Testis (tissue), 3 donors: ENCODE data around the gene CELF4. TPM values are rescaled to one million over a fixed set of nuclear protein-coding genes. Genes with fewer than 3 reads are reported as not detected.

Experiments
- DNase-seq: peaks from one replicate; pipeline ENCODE4 v3.0.0-alpha.2; 2019
- H3K27ac ChIP-seq, 2 donors: fragments of 200-600 bp; sonication (generic); one replicate each; pipeline ENCODE4 v1.5.1; 2019
- H3K27me3 ChIP-seq: fragments of 200-600 bp; sonication (generic); one replicate; pipeline ENCODE4 v1.5.1; 2019
- H3K36me3 ChIP-seq: fragments of 200-600 bp; sonication (generic); one replicate; pipeline ENCODE4 v1.5.1; 2017; ENCODE audit warnings: low read depth; ENCODE audit errors: missing control alignments
- H3K4me1 ChIP-seq: fragments of 200-600 bp; sonication (generic); one replicate; pipeline ENCODE4 v1.5.1; 2019
- H3K4me3 ChIP-seq, 2 donors: fragments of 200-600 bp; sonication (generic); one replicate each; pipeline ENCODE4 v1.5.1; 2017 to 2019
- H3K9me3 ChIP-seq: fragments of 200-600 bp; sonication (generic); one replicate; pipeline ENCODE4 v1.5.1; 2017
- CTCF ChIP-seq, 3 experiments: fragments of 450-650 bp in 2 of 3; fragments of 200-600 bp in 1 of 3; sonication (generic) in 1 of 3; IDR thresholded peaks; one replicate each; pipeline ENCODE4 v1.5.1; 2016 to 2019; ENCODE audit warnings: antibody characterized with exemption in 3 of 3, mild to moderate bottlenecking in 2 of 3, moderate library complexity in 1 of 3
- POLR2A ChIP-seq: fragments of 450-650 bp; IDR thresholded peaks from one replicate; pipeline ENCODE4 v1.6.1; 2017; ENCODE audit warnings: antibody characterized with exemption, mild to moderate bottlenecking, moderate library complexity
- WGBS, 2 donors: methylation state at CpG; one replicate each; pipeline ENCODE4 v1.1.5; 2018; 5-methylcytosine and 5-hydroxymethylcytosine counted together
- intact Hi-C: fragments of 100-400 bp; cut with DNase I; formaldehyde crosslinking; loops from one replicate; pipeline ENCODE4 v1.15.1; 2023; ENCODE audit warnings: low total_unique reads
- polyA plus RNA-seq: library from polyadenylated mRNA; stranded (reverse); fragments of 350-450 nt; fragmentation: Illumina TruSeq; extraction: RNeasy Lipid Tissue Mini Kit (QIAGEN cat#74804); gene quantifications from one replicate; pipeline ENCODE4 v1.2.3, GENCODE V29; 2014; ENCODE audit warnings: low read depth, low replicate concordance; ENCODE audit not compliant: insufficient read depth
- total RNA-seq, 2 donors: library from RNA; depleted of rRNA; stranded (reverse); fragments of >200 nt; gene quantifications; one replicate each; pipeline ENCODE4 v1.2.3, GENCODE V29; 2016

The CELF4 gene
- total and polyA plus RNA-seq, 3 donors from 2014 or later, result 3.9 to 6.3 (median 4.8) TPM

DNA sequence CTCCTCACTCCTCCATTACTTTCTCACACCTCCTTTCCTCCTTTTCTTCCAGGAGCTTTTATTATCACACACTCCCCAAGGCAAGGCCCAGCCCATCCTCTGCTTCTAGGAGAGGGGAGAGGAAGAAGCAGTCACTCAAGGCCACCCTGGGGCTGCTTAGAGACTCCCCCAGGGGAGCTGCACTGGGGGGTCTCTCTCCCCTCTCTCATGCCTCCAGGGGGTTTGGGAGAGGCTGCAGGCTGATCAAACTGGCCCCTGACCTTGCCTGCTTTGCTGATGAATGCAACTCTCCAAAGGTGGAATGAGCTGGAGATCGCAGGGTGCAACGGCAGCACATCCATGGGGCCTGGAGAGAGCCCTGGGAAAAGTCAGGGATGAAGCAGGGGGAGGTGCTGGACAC, 216.9 kb downstream of the CELF4 start:
- Histone ChIP-seq H3K4me1 (no peaks in the 10 kb centered on the region), H3K36me3 (no peaks in the 10 kb centered on the region), H3K4me3 (no peak overlapping the region), H3K27ac (no peak overlapping the region), H3K27me3 (no peaks in the 10 kb centered on the region), H3K9me3 (no peaks in the 10 kb centered on the region)
- no peak for DNase-seq
- 64 to 76% methylated on average over 2 of the region's 2 CpGs for WGBS, 2 donors
- intact Hi-C loops, result no loop called here
- TF ChIP-seq CTCF (IDR thresholded peaks at IDR 0.05) (no peak), POLR2A (no peak)

DNA sequence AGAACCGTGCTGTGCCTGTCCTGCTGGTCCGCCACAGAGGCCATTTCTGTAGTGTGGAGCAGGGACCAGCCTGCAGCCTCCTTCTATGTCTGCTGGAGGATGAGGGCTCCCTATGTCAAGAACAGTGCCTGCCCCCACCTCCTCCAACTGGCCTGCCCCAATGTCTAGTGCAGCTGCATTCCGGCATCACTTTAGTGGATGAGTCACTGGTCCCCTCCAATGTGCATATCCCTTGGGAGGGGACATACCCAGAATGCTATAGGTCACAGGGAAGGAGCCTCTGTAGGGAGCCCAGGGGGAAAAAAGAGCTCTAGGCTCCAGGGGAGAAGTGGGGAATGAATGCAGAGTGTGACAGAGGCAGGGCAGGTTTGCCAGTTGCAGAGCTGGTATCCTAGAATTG, 219.6 kb downstream of the CELF4 start:
- Histone ChIP-seq H3K27ac (no peak overlapping the region), H3K36me3 (no peaks in the 10 kb centered on the region), H3K4me1 (no peaks in the 10 kb centered on the region), H3K27me3 (no peaks in the 10 kb centered on the region), H3K9me3 (no peaks in the 10 kb centered on the region), H3K4me3 (no peak overlapping the region)
- DNase-seq, result no peak
- WGBS, 2 donors, result 78 to 85% methylated on average over 2 to 3 of the region's 3 CpGs
- TF ChIP-seq POLR2A (no peak), CTCF (IDR thresholded peaks at IDR 0.05) (no peak)
- intact Hi-C loops, result no loop called here

DNA sequence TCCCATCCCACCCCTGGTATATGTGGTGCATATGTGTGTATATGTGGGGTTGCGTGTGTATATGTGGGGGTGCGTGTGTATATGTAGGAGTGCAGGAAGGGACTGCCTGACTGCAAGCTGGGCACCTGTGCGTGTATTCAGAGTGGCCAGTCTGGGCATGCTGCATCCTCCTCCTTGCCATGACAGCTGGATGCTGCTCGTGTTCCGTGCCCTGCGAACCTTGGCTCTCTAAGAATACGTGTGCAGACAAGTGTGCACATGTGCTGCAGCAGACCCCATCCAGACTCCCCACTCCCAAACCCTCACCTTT, 222.1 kb downstream of the CELF4 start:
- H3K36me3 ChIP-seq, result no peaks in the 10 kb centered on the region
- no peak for TF ChIP-seq POLR2A
- no peak for TF ChIP-seq CTCF (IDR thresholded peaks at IDR 0.05)
- 30 to 57% methylated on average over 5 to 7 of the region's 7 CpGs for WGBS, 2 donors
- H3K4me1 ChIP-seq, result no peaks in the 10 kb centered on the region
- no peaks in the 10 kb centered on the region for H3K9me3 ChIP-seq
- intact Hi-C loops, result no loop called here
- no peak overlapping the region for H3K4me3 ChIP-seq
- no peak for DNase-seq
- no peak overlapping the region for H3K27ac ChIP-seq
- H3K27me3 ChIP-seq, result no peaks in the 10 kb centered on the region

DNA sequence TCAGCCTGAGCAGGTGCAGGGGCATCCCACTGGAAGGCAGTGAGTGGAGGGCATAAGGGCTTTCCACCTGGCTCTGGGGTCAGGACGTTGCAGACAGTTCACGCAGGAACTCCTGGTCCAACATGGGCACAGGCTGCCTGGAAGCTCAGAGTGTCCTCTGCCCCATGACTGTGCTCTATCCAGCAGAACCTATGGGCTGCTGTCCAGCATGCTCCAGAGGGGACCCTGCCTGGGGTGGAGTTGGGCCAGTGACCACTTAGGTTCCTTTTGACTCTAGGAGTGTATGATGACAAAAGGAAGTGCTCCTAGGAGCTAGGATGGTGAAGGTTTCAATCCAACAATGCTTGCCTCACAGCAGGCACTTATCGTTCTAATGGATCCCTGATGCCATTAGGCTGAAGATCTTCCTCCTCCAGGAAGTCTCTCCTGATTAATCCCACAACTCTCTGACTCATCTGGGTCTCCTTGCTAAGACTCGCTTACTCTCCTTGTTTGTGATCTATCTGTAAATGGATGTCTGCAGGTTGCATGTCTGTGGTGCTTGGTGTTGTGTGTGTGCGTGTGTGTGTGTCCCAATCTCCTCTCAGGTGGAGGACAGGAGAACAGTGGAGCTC, 224.0 kb downstream of the CELF4 start:
- TF ChIP-seq POLR2A (no peak), CTCF (IDR thresholded peaks at IDR 0.05) (no peak)
- WGBS, 2 donors, result 91% methylated on average over 5 of the region's 5 CpGs
- intact Hi-C loops, result no loop called here
- no peak overlapping the region for H3K27ac ChIP-seq
- no peak for DNase-seq
- H3K9me3 ChIP-seq, result no peaks in the 10 kb centered on the region
- H3K36me3 ChIP-seq, result no peaks in the 10 kb centered on the region
- no peaks in the 10 kb centered on the region for H3K27me3 ChIP-seq
- no peaks in the 10 kb centered on the region for H3K4me1 ChIP-seq
- no peak overlapping the region for H3K4me3 ChIP-seq

DNA sequence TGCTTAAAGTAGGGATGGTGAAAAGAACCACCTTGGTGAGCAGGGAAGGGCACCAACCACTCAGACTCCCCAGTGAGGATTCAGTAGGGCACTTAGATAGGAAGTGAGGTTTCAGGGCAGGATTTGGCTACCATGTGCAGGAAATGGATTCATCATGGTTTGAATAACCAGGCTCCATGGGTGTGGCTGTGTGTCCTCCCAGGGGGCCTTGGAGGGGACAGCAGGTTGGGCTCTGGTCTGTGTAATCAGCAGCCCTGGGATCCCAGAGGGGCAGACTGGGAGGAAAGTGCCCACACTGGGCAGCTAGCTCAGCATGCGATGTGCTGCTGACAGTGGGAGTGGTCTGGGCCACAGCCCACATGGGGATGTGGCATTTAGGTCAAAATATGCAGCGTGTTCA, 224.6 kb downstream of the CELF4 start:
- no peaks in the 10 kb centered on the region for H3K27me3 ChIP-seq
- no peak for DNase-seq
- H3K4me3 ChIP-seq, result no peak overlapping the region
- no peak overlapping the region for H3K27ac ChIP-seq
- intact Hi-C loops, result no loop called here
- H3K9me3 ChIP-seq, result no peaks in the 10 kb centered on the region
- H3K36me3 ChIP-seq, result no peaks in the 10 kb centered on the region
- no peaks in the 10 kb centered on the region for H3K4me1 ChIP-seq
- TF ChIP-seq CTCF (IDR thresholded peaks at IDR 0.05) (no peak), POLR2A (no peak)
- WGBS, 2 donors, result 73 to 80% methylated on average over 2 of the region's 2 CpGs
